Occipital lobe (tissue), 2 donors: Measurements from ENCODE around the gene C1orf167. TPM values are rescaled to one million over a fixed set of nuclear protein-coding genes. Genes with fewer than 3 reads are reported as not detected.

Source experiments
- DNase-seq: peaks from one replicate; lab custom pipeline; 2025; lab: John Stamatoyannopoulos, UW
- total RNA-seq: library from RNA; depleted of rRNA; stranded (reverse); fragments of >200 nt; gene quantifications from one replicate; pipeline ENCODE4 v1.2.3, GENCODE V29; 2014

C1orf167 gene
- total RNA-seq, 1 donor from 2014 or later: not detected

GRCh38 chr1:11784993-11785769, 23.2 kb downstream of the C1orf167 start:
- peak; percentile 30 for DNase-seq

GRCh38 chr1:11786168-11786567, 24.2 kb downstream of the C1orf167 start:
- no peak for DNase-seq

DNA sequence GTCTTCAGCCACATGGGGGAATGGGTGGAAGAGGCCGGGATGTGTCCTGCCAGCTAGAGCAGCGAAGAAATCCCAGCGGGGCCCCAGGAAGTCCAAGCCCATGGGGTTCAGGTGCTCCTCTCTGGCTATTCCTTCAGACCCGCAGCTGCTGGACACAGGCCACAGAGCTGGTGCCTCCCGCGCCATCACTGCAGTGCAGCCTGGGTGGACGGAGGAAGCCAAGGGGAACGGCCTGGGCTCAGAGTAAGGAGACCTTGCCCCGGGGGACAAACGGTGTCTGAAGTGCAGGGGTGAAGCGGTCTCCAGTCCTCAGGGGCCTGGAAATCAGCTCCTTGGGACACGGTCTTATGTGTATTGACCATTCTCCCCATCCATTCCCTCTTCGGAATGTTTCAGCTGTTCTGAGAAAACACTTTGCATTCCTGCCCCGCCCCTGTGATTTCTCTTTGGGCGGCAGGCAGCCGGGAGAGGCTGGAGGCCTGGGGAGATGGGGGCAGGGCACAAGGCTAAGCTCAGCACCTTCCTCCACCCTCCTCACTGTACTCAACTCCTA, 25.3 kb downstream of the C1orf167 start:
- DNase-seq: no peak

- DNase-seq: no peak
Measured at GRCh38 chr1:11787804-11788436, 25.9 kb downstream of the C1orf167 start.

GRCh38 chr1:11788549-11789053, 26.6 kb downstream of the C1orf167 start:
- DNase-seq: no peak

DNA sequence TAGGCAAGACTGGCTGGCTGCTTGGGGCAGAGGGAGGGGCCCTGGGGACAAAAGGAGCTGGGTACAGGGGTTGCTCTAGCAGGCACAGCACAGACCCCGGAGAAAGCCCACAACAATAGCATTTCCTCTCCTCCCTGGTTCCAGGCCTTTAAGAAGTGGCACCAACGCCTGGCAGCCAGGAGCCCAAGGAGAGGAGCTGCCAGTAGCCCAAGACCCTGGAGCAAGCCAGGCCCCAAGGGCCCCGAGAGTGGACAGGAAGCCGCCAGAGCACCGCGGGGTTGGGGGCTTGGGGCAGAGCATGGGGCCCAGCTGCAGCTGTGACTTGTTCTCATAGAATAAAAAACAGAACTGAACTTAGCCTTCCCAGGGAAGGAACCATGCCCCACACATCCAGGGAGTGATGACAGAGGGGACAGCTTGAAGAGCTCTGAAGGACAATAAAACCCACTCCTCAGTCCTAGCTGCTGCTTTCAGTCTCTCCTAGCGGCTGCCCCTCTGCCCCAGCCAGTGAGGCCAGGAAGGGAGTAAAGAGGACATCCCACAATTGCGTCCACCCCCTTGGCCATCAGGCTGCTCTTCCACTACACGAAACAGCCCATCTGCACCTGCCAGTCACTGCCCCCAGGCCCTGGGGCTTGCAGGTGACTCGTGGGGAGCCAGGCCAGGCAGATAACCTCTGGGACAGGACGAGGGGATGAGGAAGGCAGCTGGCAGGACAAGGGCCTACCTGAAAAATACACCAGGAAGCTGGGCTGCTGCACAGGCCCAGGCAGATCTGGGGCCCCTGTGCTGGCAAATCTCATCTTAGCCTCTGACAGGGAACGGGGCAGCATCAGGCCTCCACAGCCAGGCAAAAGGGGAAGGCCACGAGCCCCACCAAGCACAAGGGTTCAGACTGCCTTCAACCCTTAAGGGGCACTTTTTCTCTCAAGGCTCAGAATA, 27.4 kb downstream of the C1orf167 start:
- DNase-seq: no peak

GRCh38 chr1:11790101-11790879, 28.3 kb downstream of the C1orf167 start:
- no peak for DNase-seq

- peak; percentile 74 for DNase-seq
Measured at GRCh38 chr1:11790880-11791715, 29.1 kb downstream of the C1orf167 start.

DNA sequence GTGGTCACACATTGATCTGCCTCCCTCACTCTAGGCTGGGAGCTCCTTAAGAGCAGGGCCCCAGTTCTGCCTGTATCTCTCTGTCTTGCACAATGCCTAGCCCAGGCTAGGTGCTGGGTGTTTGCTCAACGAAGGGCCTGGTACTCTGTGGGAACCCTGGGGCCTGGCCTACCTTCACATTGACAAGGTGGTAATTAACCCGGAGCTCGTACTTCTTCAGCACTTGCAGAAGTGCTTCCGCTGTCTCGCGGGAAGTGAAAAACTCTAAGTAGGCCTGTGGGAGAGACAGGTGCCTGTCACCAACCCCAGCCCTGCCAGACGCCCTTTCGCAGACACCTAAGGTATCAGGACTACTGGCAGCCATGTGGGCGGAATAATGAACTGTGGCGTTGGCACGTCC, 30.1 kb downstream of the C1orf167 start:
- no peak for DNase-seq

DNA sequence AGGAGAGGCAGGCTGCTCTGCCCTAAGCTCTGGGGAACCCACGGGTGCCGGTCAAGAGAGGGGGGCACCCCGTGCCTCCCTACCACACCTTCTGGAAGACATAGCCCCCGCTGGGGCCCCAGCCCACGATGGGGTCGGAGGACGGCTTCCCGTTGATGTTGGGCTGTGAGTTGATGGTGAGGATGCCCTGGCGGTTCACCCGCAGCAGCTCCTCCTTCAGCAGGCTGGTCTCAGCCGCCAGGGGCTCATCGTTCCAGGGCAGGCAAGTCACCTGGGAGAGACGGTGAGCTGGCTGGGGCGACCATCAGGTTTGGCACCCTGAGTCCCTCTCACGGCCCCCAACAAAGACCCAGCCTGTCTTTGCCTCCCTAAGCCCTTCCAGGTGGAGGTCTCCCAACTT, 31.8 kb downstream of the C1orf167 start:
- no peak for DNase-seq

- DNase-seq: no peak
Measured at GRCh38 chr1:11794446-11795237, 32.6 kb downstream of the C1orf167 start.

GRCh38 chr1:11795238-11795890, 33.4 kb downstream of the C1orf167 start:
- no peak for DNase-seq

GRCh38 chr1:11796036-11796828, 34.2 kb downstream of the C1orf167 start:
- no peak for DNase-seq

GRCh38 chr1:11797525-11798216, 35.7 kb downstream of the C1orf167 start:
- no peak for DNase-seq

DNA sequence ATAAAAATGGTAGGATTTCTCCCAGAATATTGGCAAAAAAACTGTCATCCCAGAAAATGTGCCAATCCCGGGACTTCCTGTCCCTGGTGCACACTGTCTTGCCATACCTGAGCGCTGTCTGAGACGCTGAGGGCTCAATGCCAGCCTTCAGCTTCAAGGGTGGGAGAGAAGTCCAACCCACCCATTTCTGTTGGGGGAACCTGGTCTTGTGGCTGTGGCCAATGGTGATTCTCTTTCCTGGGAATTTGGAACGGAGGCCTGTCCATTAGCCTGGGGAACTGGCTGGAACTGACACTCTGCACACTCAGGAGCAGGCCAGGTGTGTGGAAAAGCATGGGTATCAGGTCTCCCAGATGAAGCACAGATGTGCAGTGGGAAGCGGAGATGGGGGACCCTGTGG, 37.1 kb downstream of the C1orf167 start:
- no peak for DNase-seq

GRCh38 chr1:11799896-11800295, 37.9 kb downstream of the C1orf167 start:
- no peak for DNase-seq

GRCh38 chr1:11800391-11800755, 38.4 kb downstream of the C1orf167 start:
- no peak for DNase-seq
